ENCODE results near the gene PBXIP1.

The PBXIP1 gene

DNA sequence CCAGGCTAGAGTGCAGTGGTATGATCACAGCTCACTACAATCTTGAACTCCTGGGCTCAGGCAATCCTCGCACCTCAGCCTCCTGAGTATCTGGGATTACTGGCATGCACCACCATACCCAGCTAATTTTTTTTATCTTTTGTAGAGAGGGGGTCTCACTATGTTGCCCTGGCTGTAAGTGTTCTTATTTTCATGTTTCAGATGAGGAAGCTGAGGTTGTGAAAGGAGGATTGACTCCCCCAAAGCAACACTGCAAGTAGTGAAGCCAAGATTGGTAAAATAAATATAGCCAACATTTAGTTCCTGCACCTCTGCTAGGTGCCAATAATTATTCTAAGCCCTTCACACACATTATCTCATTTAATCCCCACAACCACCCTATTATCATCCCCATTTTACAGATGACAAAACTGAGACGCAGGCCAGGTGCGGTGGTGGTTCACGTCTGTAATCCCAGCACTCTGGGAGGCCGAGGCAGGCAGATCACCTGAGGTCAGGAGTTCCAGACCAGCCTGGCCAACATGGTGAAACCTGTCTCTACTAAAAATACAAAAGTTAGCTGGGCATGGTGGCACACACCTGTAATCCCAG is 21.4 kb downstream of the PBXIP1 start:
- Histone ChIP-seq H3K9ac (ENCODE audit: low read depth, low read length) (no peak overlapping the region), H3K9me3 (ENCODE audit: insufficient read depth, low read length, severe bottlenecking) (no peaks in the 10 kb centered on the region), H3K36me3 (ENCODE audit: insufficient read depth, low read length) (peaks cover 4% of the 10 kb centered on the region; the same call in 1 of the 2 replicates), H2AFZ (ENCODE audit: low read depth, low read length) (no peak overlapping the region), H3K27ac (ENCODE audit: low read length) (no peak overlapping the region), H3K27me3 (ENCODE audit: insufficient read depth, low read length, poor library complexity) (no peaks in the 10 kb centered on the region), H3K4me3 (ENCODE audit: low read depth in 1 of 2, low read length in 2 of 2) (no peak overlapping the region), H3K79me2 (ENCODE audit: insufficient read depth, low read length) (peaks cover 12% of the 10 kb centered on the region), H3K4me1 (ENCODE audit: insufficient read depth, low read length) (peaks cover 33% of the 10 kb centered on the region), H3K4me2 (ENCODE audit: insufficient read depth, low read length) (no peak overlapping the region), H4K20me1 (ENCODE audit: insufficient read depth, low read length) (no peaks in the 10 kb centered on the region)
- TF ChIP-seq, protein P1, sequence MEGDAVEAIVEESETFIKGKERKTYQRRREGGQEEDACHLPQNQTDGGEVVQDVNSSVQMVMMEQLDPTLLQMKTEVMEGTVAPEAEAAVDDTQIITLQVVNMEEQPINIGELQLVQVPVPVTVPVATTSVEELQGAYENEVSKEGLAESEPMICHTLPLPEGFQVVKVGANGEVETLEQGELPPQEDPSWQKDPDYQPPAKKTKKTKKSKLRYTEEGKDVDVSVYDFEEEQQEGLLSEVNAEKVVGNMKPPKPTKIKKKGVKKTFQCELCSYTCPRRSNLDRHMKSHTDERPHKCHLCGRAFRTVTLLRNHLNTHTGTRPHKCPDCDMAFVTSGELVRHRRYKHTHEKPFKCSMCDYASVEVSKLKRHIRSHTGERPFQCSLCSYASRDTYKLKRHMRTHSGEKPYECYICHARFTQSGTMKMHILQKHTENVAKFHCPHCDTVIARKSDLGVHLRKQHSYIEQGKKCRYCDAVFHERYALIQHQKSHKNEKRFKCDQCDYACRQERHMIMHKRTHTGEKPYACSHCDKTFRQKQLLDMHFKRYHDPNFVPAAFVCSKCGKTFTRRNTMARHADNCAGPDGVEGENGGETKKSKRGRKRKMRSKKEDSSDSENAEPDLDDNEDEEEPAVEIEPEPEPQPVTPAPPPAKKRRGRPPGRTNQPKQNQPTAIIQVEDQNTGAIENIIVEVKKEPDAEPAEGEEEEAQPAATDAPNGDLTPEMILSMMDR (IDR thresholded peaks at IDR 0.05; ENCODE audit: borderline replicate concordance, extremely low read depth, low read length, poor library complexity, severe bottlenecking) = no peak
- no peak for TF ChIP-seq EZH2 (IDR thresholded peaks at IDR 0.05; ENCODE audit: borderline replicate concordance, low read depth, low read length, severe bottlenecking)
- DNase-seq (no peak), ATAC-seq (ENCODE audit: insufficient read depth, low read depth) (no peak)

GRCh38 chr1:154931940-154932487 is 23.9 kb downstream of the PBXIP1 start:
- Histone ChIP-seq H3K36me3 (ENCODE audit: insufficient read depth, low read length) (peaks cover 11% of the 10 kb centered on the region), H3K79me2 (ENCODE audit: insufficient read depth, low read length) (peaks cover 12% of the 10 kb centered on the region), H3K9me3 (ENCODE audit: insufficient read depth, low read length, severe bottlenecking) (no peaks in the 10 kb centered on the region), H3K4me3 (ENCODE audit: low read depth in 1 of 2, low read length in 2 of 2) (no peak overlapping the region), H3K4me1 (ENCODE audit: insufficient read depth, low read length) (peaks cover 15% of the 10 kb centered on the region), H2AFZ (ENCODE audit: low read depth, low read length) (no peak overlapping the region), H4K20me1 (ENCODE audit: insufficient read depth, low read length) (no peaks in the 10 kb centered on the region), H3K9ac (ENCODE audit: low read depth, low read length) (no peak overlapping the region), H3K27ac (ENCODE audit: low read length) (no peak overlapping the region), H3K27me3 (ENCODE audit: insufficient read depth, low read length, poor library complexity) (no peaks in the 10 kb centered on the region), H3K4me2 (ENCODE audit: insufficient read depth, low read length) (no peak overlapping the region)
- no peak for ATAC-seq (ENCODE audit: insufficient read depth, low read depth)
- TF ChIP-seq EZH2 (IDR thresholded peaks at IDR 0.05; ENCODE audit: borderline replicate concordance, low read depth, low read length, severe bottlenecking) = no peak
- TF ChIP-seq, protein P1 (IDR thresholded peaks at IDR 0.05; ENCODE audit: borderline replicate concordance, extremely low read depth, low read length, poor library complexity, severe bottlenecking) = no peak
- DNase-seq = no peak

DNA sequence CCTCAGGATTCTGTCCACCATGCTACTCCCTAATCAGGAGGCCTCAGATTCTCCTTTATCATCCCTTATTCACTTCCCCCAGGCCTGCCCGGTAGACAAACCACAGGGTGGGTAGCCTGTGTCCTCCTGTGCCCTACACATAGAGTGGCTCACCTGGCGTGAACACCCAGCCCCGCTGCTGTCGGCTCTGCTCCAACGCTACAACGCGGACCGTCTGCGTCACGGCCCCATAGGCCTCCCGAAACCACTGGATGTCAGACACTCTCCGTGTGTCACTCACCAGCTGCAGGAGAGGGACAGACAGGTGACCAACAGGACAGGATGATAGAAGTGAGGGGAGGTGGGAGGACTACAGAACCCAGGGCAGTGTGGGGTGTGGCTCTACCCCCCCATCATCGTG is 29.7 kb downstream of the PBXIP1 start:
- no peak for ATAC-seq (ENCODE audit: insufficient read depth, low read depth)
- H3K36me3 ChIP-seq (ENCODE audit: insufficient read depth, low read length) = peaks cover 40% of the 10 kb centered on the region

DNA sequence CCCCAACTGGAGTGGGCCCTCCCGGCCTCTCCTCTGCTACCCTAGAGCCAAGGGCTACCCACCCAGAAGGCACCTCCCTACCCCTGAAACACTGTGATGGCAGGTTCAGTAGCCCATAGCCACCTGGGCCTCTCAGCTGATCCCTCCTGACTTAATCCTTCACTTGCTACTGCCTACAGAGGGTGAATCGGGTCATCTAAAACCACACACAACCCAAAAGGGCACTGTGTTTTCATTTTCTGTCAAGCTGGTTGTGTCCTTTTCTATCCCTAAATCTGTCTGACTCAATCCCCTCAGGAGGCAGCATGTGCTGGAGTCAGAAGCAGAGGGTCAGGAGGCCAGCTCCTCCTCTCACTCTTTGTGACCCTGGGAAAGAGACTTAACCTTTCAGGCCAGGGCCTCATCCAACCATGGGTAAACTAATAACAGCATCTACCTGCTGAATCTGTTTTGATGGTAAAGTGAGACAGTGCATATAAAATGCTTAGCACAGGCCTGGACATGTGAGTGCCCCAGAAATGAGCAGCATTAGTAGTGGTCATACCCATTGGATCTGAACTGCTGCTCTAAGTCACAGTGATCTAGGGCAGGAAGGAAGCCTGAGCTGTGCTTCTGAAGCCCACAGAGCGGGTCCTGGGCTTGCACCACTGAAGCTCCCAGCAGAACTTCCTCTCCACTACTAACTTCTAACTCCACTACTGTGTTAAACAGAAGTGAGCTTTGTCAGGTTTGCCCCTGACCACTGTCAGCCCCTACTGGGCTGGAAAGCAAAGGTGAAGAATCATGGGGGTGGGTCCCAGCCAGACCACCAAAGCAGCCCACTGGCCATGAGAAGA is 30.3 kb downstream of the PBXIP1 start:
- H3K36me3 ChIP-seq (ENCODE audit: insufficient read depth, low read length) = peaks cover 35% of the 10 kb centered on the region
- TF ChIP-seq, protein P1 (IDR thresholded peaks at IDR 0.05; ENCODE audit: borderline replicate concordance, extremely low read depth, low read length, poor library complexity, severe bottlenecking) = no peak
- no peak for TF ChIP-seq EZH2 (IDR thresholded peaks at IDR 0.05; ENCODE audit: borderline replicate concordance, low read depth, low read length, severe bottlenecking)
- no peaks in the 10 kb centered on the region for H4K20me1 ChIP-seq (ENCODE audit: insufficient read depth, low read length)

More for the DNA sequence above, 29.7 kb downstream of the PBXIP1 start:
- Histone ChIP-seq H3K79me2 (ENCODE audit: insufficient read depth, low read length) (no peaks in the 10 kb centered on the region), H2AFZ (ENCODE audit: low read depth, low read length) (no peak overlapping the region), H3K9me3 (ENCODE audit: insufficient read depth, low read length, severe bottlenecking) (no peaks in the 10 kb centered on the region), H4K20me1 (ENCODE audit: insufficient read depth, low read length) (no peaks in the 10 kb centered on the region), H3K27me3 (ENCODE audit: insufficient read depth, low read length, poor library complexity) (no peaks in the 10 kb centered on the region), H3K27ac (ENCODE audit: low read length) (no peak overlapping the region), H3K9ac (ENCODE audit: low read depth, low read length) (no peak overlapping the region), H3K4me1 (ENCODE audit: insufficient read depth, low read length) (no peaks in the 10 kb centered on the region), H3K4me2 (ENCODE audit: insufficient read depth, low read length) (no peak overlapping the region), H3K4me3 (ENCODE audit: low read depth in 1 of 2, low read length in 2 of 2) (no peak overlapping the region)
- no peak for DNase-seq
- TF ChIP-seq EZH2 (IDR thresholded peaks at IDR 0.05; ENCODE audit: borderline replicate concordance, low read depth, low read length, severe bottlenecking) = no peak

More for the DNA sequence above, 30.3 kb downstream of the PBXIP1 start:
- no peaks in the 10 kb centered on the region for H3K27me3 ChIP-seq (ENCODE audit: insufficient read depth, low read length, poor library complexity)
- DNase-seq = no peak
- no peak overlapping the region for H3K4me2 ChIP-seq (ENCODE audit: insufficient read depth, low read length)
- no peaks in the 10 kb centered on the region for H3K79me2 ChIP-seq (ENCODE audit: insufficient read depth, low read length)
- no peaks in the 10 kb centered on the region for H3K9me3 ChIP-seq (ENCODE audit: insufficient read depth, low read length, severe bottlenecking)
- no peak overlapping the region for H3K27ac ChIP-seq (ENCODE audit: low read length)
- no peak for ATAC-seq (ENCODE audit: insufficient read depth, low read depth)
- no peak overlapping the region for H2AFZ ChIP-seq (ENCODE audit: low read depth, low read length)
- H3K9ac ChIP-seq (ENCODE audit: low read depth, low read length) = no peak overlapping the region
- no peak overlapping the region for H3K4me3 ChIP-seq (ENCODE audit: low read depth in 1 of 2, low read length in 2 of 2)
- H3K4me1 ChIP-seq (ENCODE audit: insufficient read depth, low read length) = no peaks in the 10 kb centered on the region

All from DND-41 (cell line).